Upper lobe of right lung (tissue), 1 donor: Measurements from ENCODE around the gene PALM. TPM values are rescaled to one million over a fixed set of nuclear protein-coding genes. Genes with fewer than 3 reads are reported as not detected.
A peak's percentile ranks its signal among the peaks of the same experiment; 100 is the strongest.

Experiments
- ATAC-seq: fragments of 200-7000 bp; cut with Tn5 transposase; one replicate; pipeline ENCODE4 v1.9.1; 2020; ENCODE audit warnings: mild to moderate bottlenecking, moderate library complexity
- DNase-seq: peaks from one replicate; pipeline ENCODE4 v3.0.0-alpha.2; 2020
- H3K27ac ChIP-seq: fragments of 200-600 bp; one replicate; pipeline ENCODE4 v1.8.0; 2022
- H3K27me3 ChIP-seq: fragments of 200-600 bp; one replicate; pipeline ENCODE4 v1.8.0; 2022; ENCODE audit warnings: mild to moderate bottlenecking
- H3K36me3 ChIP-seq: fragments of 200-600 bp; one replicate; pipeline ENCODE4 v1.8.0; 2022
- H3K4me1 ChIP-seq: fragments of 200-600 bp; one replicate; pipeline ENCODE4 v1.8.0; 2022
- H3K4me3 ChIP-seq: fragments of 200-600 bp; one replicate; pipeline ENCODE4 v1.8.0; 2022; ENCODE audit warnings: mild to moderate bottlenecking
- H3K9me3 ChIP-seq: fragments of 200-600 bp; one replicate; pipeline ENCODE4 v1.8.0; 2022
- intact Hi-C: fragments of 100-400 bp; cut with DNase I; formaldehyde crosslinking; loops from one replicate; pipeline ENCODE4 v1.11.0; 2022
- total RNA-seq: library from RNA; stranded (reverse); fragmentation: NEBNext Ultra II Directional; extraction: Animal tissue kit (Norgen Biotek cat#: 25700); gene quantifications from one replicate; pipeline ENCODE4 v1.2.1, GENCODE V29; 2021
- TF ChIP-seq, protein P1 (sequence below): fragments of 200-600 bp; IDR thresholded peaks from one replicate; pipeline ENCODE4 v1.8.0; 2022; ENCODE audit warnings: antibody characterized with exemption
- donor health status: DM: no; HTN: yes; CAD: no; lungs with severe emphysema.

PALM gene
- total RNA-seq, 1 donor from 2014 or later = 56.9 TPM

DNA sequence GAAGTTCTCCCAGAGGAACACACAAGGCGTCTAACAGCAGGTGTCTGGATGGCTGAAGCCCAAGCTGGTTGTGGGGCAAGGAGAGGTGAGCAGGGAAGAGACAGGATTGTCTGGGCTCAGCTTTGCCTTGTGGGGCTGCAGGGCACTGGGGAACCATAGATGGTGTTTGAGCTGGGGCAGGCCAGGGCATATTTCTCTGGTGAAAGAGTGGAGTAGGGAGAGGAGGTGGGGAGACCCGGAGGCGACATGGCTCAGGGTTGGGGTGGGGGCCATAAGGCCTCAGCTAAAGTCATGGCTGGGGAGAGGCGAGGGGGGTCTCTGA is 5.4 kb upstream of the PALM start:
- ATAC-seq (no peak), DNase-seq (no peak)
- TF ChIP-seq, protein P1, sequence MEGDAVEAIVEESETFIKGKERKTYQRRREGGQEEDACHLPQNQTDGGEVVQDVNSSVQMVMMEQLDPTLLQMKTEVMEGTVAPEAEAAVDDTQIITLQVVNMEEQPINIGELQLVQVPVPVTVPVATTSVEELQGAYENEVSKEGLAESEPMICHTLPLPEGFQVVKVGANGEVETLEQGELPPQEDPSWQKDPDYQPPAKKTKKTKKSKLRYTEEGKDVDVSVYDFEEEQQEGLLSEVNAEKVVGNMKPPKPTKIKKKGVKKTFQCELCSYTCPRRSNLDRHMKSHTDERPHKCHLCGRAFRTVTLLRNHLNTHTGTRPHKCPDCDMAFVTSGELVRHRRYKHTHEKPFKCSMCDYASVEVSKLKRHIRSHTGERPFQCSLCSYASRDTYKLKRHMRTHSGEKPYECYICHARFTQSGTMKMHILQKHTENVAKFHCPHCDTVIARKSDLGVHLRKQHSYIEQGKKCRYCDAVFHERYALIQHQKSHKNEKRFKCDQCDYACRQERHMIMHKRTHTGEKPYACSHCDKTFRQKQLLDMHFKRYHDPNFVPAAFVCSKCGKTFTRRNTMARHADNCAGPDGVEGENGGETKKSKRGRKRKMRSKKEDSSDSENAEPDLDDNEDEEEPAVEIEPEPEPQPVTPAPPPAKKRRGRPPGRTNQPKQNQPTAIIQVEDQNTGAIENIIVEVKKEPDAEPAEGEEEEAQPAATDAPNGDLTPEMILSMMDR = no peak
- H3K27me3 ChIP-seq = peaks cover 8% of the 10 kb centered on the region
- H3K27ac ChIP-seq = peak overlapping the region; percentile 17
- intact Hi-C loops = no loop called here
- no peaks in the 10 kb centered on the region for H3K9me3 ChIP-seq
- peaks cover 4% of the 10 kb centered on the region for H3K4me1 ChIP-seq
- no peaks in the 10 kb centered on the region for H3K36me3 ChIP-seq
- peak overlapping the region; percentile 23 for H3K4me3 ChIP-seq

DNA sequence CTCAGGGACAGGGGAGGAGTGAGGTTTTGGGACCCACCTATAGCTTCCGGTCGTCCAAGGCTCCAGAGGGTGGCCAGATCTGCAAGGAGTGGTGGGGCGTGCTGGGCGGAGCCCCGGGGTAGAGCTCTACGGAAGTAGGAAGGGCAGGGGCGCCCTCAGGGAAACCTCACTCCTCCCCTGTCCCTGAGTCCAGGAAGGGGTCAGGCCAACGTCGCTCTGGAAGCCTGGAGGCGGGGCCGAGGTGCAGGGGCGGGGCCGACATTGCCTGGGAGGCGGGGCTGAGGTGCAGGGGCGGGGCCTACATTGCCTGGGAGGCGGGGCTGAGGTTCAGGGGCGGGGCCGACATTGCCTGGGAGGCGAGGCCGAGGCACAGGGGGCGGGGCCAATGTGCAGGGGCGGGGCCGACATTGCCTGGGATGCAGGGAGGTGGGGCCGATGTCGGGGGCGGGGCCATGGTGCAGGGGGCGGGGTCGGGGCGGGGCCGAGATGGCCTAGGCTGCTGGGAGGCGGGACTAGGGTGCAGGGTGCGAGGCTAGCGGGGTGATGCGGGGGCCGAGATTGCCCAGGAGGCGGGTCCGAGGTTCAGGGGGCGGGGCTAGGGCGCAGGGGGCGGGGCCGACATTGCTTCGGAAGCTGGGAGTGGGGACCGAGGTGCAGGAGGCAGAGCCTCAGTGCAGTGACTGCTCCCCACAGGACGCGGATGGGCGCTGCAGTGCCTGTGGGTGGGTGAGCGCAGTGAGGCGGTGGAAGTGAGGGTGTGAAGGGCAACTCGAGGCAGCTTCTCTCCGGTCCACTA is 4.9 kb upstream of the PALM start:
- H3K36me3 ChIP-seq = no peaks in the 10 kb centered on the region
- TF ChIP-seq, protein P1 = no peak
- peaks cover 4% of the 10 kb centered on the region for H3K4me1 ChIP-seq
- DNase-seq (peak; percentile 90), ATAC-seq (peak; percentile 93)
- H3K4me3 ChIP-seq = peak overlapping the region; percentile 23
- H3K27me3 ChIP-seq = peaks cover 10% of the 10 kb centered on the region
- no peaks in the 10 kb centered on the region for H3K9me3 ChIP-seq
- intact Hi-C loops = no loop called here
- H3K27ac ChIP-seq = peak overlapping the region; percentile 17

- peaks cover 4% of the 10 kb centered on the region for H3K4me1 ChIP-seq
- TF ChIP-seq, protein P1 = no peak
- no peak overlapping the region for H3K27ac ChIP-seq
- DNase-seq (no peak), ATAC-seq (no peak)
- H3K36me3 ChIP-seq = no peaks in the 10 kb centered on the region
- H3K27me3 ChIP-seq = peaks cover 10% of the 10 kb centered on the region
- intact Hi-C loops = no loop called here
- H3K4me3 ChIP-seq = peak overlapping the region; percentile 19
- H3K9me3 ChIP-seq = no peaks in the 10 kb centered on the region
Observed at GRCh38 chr19:704447-704741, 4.3 kb upstream of the PALM start.

DNA sequence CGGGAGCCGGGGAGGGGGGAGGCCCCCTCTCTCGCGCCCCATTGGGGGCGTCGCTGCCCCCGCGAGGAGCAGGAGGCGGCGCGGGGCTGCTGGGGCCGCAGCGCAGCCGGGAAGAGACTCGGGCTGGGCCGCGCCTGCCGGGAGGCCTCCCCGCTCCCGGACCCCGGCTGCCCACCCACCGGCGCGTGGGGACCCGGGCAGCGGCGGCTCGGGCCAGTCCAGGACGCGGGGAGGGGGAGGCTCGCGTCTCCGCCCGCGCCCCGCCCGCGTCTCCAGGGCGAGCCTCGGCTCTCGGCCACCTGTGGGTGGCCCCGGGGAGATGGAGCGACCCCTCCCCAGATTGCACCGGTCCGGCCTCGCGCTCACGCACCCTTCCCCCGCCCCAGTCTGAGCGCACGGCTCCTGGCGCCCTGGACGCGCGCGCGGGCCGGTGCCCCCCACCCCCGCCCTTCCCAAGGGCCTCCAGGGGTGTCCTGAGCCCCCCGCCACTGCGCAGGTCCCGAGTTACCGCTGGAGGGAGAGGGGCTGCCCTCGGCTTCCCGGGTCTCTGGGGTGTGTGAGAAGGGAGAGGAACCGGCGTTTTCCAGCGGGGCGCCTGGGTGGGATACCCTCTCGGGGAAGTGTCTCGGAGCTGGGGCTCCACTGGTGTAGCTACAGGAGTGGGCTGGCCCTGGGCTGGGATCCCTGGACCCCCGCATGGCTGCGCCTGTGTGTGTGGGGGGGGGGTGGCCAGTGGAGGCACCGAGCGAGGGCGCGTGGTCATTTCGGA is 645 bp downstream of the PALM start:
- Histone ChIP-seq H3K27ac (peak overlapping the region; percentile 76), H3K4me1 (peaks cover 1% of the 10 kb centered on the region), H3K9me3 (no peaks in the 10 kb centered on the region), H3K4me3 (peak overlapping the region; percentile 56), H3K36me3 (no peaks in the 10 kb centered on the region), H3K27me3 (peaks cover 20% of the 10 kb centered on the region)
- DNase-seq (no peak), ATAC-seq (no peak)
- intact Hi-C loops = no loop called here
- TF ChIP-seq, protein P1 = no peak

DNA sequence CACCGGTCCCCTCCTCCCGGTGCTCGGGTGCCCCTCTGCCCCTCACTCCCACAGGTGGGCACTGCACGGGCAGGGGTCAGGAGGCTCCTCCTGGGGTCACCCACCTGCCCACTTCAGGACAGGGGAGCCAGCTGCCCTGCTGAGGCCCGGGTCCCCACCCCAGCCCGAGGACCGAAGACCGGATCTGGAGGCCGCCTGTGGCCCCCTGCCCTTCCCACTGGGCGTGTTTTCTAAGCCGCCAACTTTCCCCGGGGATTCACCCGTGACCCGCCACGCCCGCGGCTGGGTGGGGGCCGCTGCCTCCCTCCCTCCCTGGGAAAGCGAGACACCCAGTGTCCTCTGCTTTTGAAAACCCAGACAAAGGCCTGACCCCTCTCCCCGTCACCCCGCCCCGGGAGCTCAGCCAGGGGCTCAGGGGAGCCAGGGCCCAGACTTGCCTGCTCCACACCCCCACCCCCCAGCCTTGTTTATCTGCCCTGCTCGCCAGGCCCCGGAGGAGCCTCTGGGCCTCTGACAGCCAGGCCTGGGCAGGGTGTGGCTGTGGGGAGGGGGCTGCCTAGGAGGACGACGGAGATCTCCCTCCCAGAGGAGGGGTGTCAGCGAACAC is 1.3 kb downstream of the PALM start:
- Histone ChIP-seq H3K27ac (peak overlapping the region; percentile 76), H3K9me3 (no peaks in the 10 kb centered on the region), H3K27me3 (peaks cover 20% of the 10 kb centered on the region), H3K4me3 (peak overlapping the region; percentile 56), H3K4me1 (no peaks in the 10 kb centered on the region), H3K36me3 (no peaks in the 10 kb centered on the region)
- TF ChIP-seq, protein P1 = no peak
- DNase-seq (no peak), ATAC-seq (peak; percentile 36)
- intact Hi-C loops = no loop called here
